GM12892 (cell line): ENCODE results near the gene RBBP9. TPM values are rescaled to one million over a fixed set of nuclear protein-coding genes. Genes with fewer than 3 reads are reported as not detected.

Source experiments
- DNase-seq: peaks from one replicate; pipeline ENCODE4 v3.0.0; 2011; ENCODE audit not compliant: insufficient read length
- FAIRE-seq: peaks from 2 replicates; lab custom pipeline; 2011; peaks lifted over from hg19 to GRCh38; lab: Jason Lieb, UNC
- POLR2A ChIP-seq: IDR thresholded peaks from 2 replicates; pipeline ENCODE4 v1.6.1; 2011; ENCODE audit warnings: low read depth, low read length, control low read depth
- POLR2AphosphoS5 ChIP-seq: IDR thresholded peaks from 2 replicates; pipeline ENCODE4 v1.6.1; 2011; ENCODE audit warnings: low read depth, low read length, control low read depth
- TAF1 ChIP-seq: IDR thresholded peaks from 2 replicates; pipeline ENCODE4 v1.6.1; 2011; ENCODE audit warnings: low read depth, mild to moderate bottlenecking, control low read depth, low read length, borderline replicate concordance
- polyA plus RNA-seq: library from polyadenylated mRNA; unstranded; fragments of >200 nt; gene quantifications from one replicate; pipeline ENCODE4 v1.2.1, GENCODE V29; 2012; ENCODE audit warnings: missing spikeins, inconsistent platforms; ENCODE audit not compliant: missing spikeins

The RBBP9 gene
- polyA plus RNA-seq = 16.2 TPM

DNA sequence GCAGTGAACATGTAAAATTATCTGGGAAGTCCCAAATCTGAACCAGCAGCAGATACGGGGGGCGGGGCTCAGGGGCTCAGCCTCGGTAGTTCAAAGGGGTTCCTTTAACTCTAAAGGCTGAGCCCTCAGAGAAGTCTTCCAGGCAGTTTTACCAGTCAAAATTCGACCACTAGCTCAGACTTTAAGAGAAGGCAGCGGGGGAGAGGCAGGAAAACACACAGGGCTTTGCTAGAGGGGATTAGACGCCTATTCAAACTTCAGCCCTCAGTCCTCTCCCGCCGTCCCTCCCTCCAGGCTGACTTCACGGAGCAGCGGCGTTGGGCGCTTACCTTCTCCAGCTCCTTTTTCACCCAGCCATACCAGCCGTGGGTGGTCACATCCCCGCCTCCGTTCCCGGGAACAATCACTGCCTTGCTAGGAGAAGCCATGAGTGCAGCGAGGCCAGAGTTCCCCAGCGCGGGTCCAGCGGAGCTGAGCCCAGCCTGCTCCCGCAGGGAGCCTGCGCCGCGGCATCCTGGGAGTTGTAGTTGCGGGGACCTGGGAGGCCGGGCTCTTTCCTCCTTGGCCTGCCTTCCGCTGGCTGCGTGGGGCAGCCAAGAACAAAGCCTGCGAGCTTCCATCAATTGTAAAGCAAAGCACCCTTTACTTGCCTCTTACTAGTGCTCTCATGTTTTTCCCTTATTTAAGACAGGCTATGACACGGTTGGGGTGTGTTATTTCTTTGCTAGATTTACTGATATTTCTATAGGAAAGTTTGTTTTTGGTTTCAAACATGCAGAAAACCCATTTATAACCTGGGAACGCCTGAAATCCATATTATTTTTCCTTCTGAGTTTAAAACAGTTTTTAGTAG, at the start of gene RBBP9:
Gene RBBP9, minus strand, starts transcription at position 486 of the 853 bp plus-strand sequence. Its CDS starts 58 bp downstream, at position 428.
- FAIRE-seq = peak; percentile 92
- DNase-seq = peak; percentile 77
- TF ChIP-seq TAF1 (peak; percentile 59; the same call in 1 of the 2 replicates), POLR2AphosphoS5 (no peak), POLR2A (peak; percentile 61)

DNA sequence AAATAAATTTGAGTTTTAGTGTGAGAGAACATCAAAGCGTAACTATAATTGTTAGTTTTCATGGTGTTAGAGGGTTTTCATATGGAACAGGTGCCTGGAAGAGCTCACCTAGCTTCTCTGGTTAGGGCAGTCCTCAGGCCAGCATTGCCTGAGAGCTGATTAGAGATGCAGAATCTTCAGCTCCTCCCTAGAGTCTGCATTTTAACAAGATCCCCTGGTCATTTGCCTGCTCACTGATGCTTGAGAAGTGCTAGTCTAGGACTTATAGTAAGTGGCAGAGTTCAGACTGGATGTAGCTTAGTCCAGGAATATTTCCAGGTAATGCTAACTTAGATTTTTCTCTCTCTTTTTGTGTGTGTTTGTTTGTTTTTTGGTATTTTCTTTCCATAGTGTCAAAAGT, 48.5 kb upstream of the RBBP9 start:
- no peak for FAIRE-seq
- TF ChIP-seq POLR2A (no peak), TAF1 (no peak), POLR2AphosphoS5 (no peak)
- no peak for DNase-seq

DNA sequence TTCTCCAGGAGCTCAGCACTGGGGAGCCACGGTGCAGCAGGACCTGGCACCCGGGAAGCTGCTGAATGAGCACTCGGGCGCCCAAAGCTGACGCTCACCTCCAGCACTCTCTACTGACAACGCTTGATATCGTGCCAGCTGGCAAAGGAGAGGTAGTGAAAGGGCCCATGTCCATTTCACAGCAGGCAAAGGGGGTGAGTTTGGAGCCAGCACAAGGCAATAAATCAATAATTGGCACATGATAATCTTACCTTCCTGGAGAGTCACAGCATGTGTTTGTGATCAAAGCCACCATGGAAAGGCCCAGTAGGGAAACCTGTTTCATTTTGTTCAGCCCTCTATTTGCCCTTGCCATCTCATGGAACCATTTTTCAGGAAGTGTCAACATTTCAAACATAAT, 46.9 kb upstream of the RBBP9 start:
- DNase-seq (no peak), FAIRE-seq (no peak)
- TF ChIP-seq POLR2A (0 out of 2 replicates have a peak, but pooled peaks have one; percentile 1), TAF1 (no peak), POLR2AphosphoS5 (no peak)

DNA sequence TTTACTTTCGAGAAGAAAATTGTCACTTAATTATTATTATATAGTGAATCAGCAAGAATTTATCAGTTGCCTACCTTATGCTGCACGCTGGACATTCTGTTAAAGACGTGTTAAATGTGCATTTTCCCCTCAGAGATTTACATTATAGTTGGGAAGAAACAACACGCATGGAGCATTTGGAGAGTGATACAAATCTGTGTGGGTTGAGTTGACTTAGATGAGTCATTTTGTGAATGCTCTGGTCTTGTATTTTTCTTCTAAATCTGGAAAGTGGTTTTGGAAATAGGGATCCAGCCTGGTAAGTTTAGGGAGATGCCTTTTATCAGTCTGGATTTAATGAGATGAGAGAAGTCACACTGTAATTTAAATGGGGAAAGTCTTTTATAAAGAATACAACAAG, 46.2 kb upstream of the RBBP9 start:
- DNase-seq (no peak), FAIRE-seq (no peak)
- TF ChIP-seq TAF1 (no peak), POLR2A (no peak), POLR2AphosphoS5 (no peak)

DNA sequence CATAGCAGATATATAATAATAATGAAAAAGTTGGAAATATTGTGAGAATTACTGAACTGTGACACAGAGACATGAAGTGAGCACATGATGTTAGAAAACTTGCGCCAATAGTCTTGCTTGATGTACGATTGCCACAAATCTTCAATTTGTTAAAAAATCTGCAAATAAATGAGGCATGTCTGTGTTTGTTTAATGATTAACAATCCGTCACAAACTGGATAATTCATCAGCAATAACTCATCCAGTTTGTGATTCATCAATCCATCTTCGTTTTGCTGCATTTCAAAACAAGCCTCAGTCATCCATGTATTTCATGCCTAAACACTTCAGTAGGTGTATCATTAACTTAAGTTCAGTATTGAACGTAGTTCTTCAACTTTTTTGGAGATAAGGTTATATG, 44.7 kb upstream of the RBBP9 start:
- FAIRE-seq (no peak), DNase-seq (no peak)
- no peak for TF ChIP-seq POLR2AphosphoS5
- TF ChIP-seq POLR2A = no peak
- no peak for TF ChIP-seq TAF1

DNA sequence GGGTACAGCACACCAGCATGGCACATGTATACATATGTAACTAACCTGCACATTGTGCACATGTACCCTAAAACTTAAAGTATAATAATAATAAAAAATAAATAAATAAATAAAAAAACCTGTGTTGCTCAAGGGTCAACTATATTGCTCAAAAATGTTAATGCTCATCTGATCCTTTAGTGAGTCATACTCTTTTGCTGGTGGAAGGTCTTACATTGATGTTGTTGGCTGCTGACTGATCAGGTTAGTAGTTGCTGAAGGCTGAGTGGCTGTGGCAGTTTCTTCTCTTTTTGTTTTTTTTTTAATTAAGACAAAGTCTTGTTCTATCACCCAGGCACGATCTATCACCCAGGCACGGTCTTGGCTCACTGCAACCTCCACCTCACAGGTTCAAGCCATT, 40.6 kb upstream of the RBBP9 start:
- DNase-seq (no peak), FAIRE-seq (no peak)
- TF ChIP-seq TAF1 = no peak
- TF ChIP-seq POLR2AphosphoS5 = no peak
- TF ChIP-seq POLR2A = no peak

DNA sequence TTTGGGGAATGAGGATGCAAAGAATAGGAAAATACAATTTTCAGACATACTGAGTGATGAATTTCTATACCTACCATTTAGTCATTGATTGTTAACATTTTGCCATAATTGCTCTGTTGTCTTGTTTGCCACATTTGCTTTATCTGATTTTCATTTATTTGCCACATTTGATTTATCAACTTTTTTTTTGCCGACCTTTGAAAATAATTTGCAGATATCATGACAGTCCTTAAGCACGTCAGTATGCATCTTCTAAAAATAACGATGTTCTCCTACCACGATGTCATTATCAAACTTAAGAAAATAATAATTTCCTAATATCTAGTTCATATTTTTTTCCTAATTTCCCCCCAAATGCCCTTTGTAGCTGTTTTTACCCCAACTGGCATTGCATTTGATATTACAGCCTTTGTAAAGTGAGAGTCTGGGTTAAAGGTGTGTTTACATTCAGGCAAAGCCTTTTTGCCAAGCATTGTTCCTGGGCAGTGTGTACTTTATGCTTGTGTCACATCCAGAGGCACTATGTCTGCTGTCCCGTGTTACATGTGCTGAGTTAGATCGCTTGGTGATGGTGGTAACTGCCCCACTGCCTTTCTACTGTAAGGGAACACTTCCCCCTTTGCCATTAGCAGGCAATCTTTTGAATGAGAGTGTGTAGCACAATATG, 37.1 kb upstream of the RBBP9 start:
- TF ChIP-seq TAF1 (no peak), POLR2AphosphoS5 (no peak), POLR2A (no peak)
- FAIRE-seq (no peak), DNase-seq (no peak)

DNA sequence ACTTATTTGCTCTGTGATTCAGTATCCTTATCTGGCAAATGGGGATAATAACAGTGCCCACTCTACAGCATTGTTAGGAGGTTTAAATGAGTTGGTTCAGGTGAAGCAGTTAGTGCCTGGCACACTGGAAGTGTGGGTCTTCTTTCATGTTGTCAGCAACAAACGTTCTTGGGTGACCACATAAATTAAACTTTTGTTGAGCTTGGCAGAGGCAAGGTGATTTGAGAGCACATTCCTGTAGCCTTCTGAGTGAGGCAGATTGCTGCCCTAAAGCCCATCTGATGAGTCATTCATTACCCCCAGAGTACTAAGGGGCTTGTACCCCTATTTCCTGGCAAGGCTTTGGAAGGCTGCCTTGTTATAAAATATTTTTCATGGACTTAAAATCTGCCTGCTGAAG, 36.5 kb upstream of the RBBP9 start:
- FAIRE-seq (no peak), DNase-seq (no peak)
- TF ChIP-seq POLR2AphosphoS5 = no peak
- no peak for TF ChIP-seq TAF1
- no peak for TF ChIP-seq POLR2A

DNA sequence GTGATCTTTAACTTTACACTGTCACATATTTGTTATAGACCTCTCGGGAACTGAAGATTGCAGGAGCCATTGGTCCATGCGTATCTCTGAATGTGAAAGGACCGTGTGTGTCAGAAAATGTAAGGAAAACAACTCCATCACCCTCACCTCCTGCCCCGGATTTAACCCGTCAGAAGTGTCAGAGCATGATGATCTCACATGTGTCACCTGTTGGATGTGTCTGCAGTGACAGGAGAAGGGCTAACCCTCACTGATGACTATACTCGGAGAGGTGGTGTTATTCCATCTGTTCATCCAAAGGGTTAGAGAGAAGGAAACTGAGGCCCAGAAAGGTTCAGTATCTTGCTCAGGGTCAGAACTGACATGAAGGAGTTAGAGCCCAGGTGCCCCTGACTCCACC, 35.6 kb upstream of the RBBP9 start:
- FAIRE-seq = no peak
- no peak for DNase-seq
- TF ChIP-seq POLR2A = no peak
- no peak for TF ChIP-seq TAF1
- no peak for TF ChIP-seq POLR2AphosphoS5

DNA sequence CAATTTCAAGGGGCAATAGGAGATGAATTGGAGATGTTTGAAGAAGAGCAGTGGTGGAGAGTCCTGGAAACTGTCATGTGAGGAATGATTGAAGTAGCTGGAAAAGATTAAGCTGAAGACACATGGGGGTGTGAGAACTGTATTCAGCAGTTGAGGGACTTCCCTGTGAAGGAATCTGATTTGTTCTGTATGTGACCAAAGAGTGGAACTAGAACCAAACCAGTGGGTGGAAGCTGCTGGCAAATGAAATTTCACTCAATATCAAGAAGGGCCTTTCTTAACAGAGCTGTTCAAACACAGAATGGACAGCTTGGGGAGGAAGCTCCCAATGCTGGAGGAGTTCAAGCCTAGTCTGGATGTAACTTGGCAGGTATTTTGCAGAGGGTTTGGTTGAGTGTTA, 32.0 kb upstream of the RBBP9 start:
- TF ChIP-seq POLR2AphosphoS5 = no peak
- TF ChIP-seq TAF1 = no peak
- TF ChIP-seq POLR2A = no peak
- DNase-seq (no peak), FAIRE-seq (no peak)

DNA sequence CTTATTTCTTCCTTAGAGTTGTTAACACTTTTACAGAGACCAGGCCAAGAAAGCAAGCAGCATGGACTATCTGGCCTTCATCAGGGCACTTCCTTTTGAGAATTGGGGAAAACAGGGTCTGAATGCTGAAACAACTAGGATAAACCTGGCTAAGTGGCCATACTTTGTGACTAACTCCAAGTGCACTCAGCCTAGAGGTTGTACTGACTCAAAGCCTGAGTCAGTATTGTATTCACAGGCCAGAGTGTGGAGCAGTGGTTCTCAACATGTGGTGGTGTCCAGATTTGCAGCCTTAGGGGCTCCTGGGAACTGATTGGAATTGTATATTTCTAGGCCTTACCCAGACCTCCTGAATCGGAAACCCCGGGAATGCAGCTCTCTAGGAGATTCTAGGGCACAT, 30.8 kb upstream of the RBBP9 start:
- no peak for DNase-seq
- TF ChIP-seq TAF1 = no peak
- no peak for TF ChIP-seq POLR2A
- TF ChIP-seq POLR2AphosphoS5 = no peak
- FAIRE-seq = no peak
